OCI-LY1 (cell line): ENCODE data around the gene MRPL19.

Experiments used
- EZH2 ChIP-seq: fragments of 200-600 bp; sonication (generic), shearing (Covaris generic); IDR thresholded peaks from 2 replicates; pipeline ENCODE4 v1.8.0; 2017; ENCODE audit warnings: borderline replicate concordance, mixed run types, mild to moderate bottlenecking, antibody characterized with exemption, low read length, moderate library complexity, mixed read lengths
- TF ChIP-seq, protein P1 (sequence below): fragments of 200-600 bp; sonication (generic), shearing (Covaris generic); IDR thresholded peaks from 2 replicates; pipeline ENCODE4 v1.5.1; 2017; ENCODE audit warnings: mild to moderate bottlenecking, antibody characterized with exemption, low read length, moderate library complexity, mixed read lengths

DNA sequence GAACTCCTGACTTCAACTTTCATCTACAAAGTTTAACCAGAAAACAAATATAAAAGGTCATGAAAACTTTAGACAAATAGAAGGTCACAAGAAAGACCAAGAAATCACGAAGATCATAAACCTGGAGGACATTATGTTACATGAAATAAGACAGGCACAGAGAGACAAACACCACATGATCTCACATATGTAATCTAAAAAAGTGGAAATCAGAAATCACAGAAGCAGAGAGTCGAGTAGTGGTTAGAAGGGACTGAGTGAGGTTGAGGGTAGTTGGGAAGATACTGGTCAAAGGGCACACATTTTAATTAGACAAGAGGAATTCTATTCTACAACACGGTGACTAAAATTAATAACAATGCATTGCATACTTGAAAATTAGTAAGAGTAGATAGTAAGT, 62.7 kb downstream of the MRPL19 start:
- TF ChIP-seq, protein P1, sequence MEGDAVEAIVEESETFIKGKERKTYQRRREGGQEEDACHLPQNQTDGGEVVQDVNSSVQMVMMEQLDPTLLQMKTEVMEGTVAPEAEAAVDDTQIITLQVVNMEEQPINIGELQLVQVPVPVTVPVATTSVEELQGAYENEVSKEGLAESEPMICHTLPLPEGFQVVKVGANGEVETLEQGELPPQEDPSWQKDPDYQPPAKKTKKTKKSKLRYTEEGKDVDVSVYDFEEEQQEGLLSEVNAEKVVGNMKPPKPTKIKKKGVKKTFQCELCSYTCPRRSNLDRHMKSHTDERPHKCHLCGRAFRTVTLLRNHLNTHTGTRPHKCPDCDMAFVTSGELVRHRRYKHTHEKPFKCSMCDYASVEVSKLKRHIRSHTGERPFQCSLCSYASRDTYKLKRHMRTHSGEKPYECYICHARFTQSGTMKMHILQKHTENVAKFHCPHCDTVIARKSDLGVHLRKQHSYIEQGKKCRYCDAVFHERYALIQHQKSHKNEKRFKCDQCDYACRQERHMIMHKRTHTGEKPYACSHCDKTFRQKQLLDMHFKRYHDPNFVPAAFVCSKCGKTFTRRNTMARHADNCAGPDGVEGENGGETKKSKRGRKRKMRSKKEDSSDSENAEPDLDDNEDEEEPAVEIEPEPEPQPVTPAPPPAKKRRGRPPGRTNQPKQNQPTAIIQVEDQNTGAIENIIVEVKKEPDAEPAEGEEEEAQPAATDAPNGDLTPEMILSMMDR: no peak
- TF ChIP-seq EZH2: no peak
